Limb (tissue), 2 donors: ENCODE data around the gene MED4.

ENCODE experiments used
- DNase-seq, 2 donors: peaks; one replicate each; pipeline ENCODE4 v3.0.0-alpha.2; 2016; ENCODE audit errors: extremely low spot score in 2 of 2

The MED4 gene

GRCh38 chr13:48038761-48039160, 56.1 kb downstream of the MED4 start:
- DNase-seq, result no peak

- peak; percentile 96 to 97 for DNase-seq
These were observed 57.3 kb downstream of the MED4 start, which contains the start of gene NUDT15 for GRCh38 chr13:48037346-48038173. TSS of gene NUDT15 (plus strand) at chr13:48037726. CDS start at chr13:48037747, 21 bp downstream.

- no peak for DNase-seq
These were observed 65.0 kb downstream of the MED4 start for GRCh38 chr13:48029859-48030258.

GRCh38 chr13:48028066-48028465, 66.8 kb downstream of the MED4 start:
- DNase-seq, result no peak
